Hematopoietic multipotent progenitor cell treated with erythropoietin and hydrocortisone succinate and interleukin-3 and kit ligand, for 4 days (in vitro differentiated cells): ENCODE results near the gene ACTR1A.
"Not testable (repeated sequence)": the region's sequence is repeated elsewhere in the genome, so short reads cannot be mapped to it uniquely, and the experiment has no call there.

Experiments used
- DNase-seq: peaks from one replicate; pipeline ENCODE4 v3.0.0-alpha.2; 2015

ACTR1A gene

GRCh38 chr10:102480396-102480795, 22.1 kb downstream of the ACTR1A start:
- DNase-seq: no peak

DNA sequence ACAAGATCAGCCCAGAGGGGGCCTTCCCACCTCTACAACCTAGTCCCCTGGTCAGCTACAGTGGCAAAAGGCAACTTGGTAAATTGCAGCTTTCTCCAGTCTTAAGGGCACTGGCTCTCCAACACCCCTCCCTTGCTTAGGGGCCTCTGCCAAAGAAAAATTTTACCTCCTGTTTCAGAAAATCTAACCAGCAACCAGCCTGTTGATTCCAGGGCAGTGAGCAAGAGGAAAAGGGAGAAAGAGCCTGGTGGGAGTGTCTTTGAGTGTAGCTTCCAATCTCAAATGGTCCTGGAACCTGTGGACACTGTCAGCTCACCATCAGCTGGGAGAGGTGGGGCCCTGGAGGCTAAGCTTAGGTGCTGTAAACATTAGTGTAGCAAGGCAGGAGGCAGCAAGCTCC, 22.9 kb downstream of the ACTR1A start:
- DNase-seq: no peak

DNA sequence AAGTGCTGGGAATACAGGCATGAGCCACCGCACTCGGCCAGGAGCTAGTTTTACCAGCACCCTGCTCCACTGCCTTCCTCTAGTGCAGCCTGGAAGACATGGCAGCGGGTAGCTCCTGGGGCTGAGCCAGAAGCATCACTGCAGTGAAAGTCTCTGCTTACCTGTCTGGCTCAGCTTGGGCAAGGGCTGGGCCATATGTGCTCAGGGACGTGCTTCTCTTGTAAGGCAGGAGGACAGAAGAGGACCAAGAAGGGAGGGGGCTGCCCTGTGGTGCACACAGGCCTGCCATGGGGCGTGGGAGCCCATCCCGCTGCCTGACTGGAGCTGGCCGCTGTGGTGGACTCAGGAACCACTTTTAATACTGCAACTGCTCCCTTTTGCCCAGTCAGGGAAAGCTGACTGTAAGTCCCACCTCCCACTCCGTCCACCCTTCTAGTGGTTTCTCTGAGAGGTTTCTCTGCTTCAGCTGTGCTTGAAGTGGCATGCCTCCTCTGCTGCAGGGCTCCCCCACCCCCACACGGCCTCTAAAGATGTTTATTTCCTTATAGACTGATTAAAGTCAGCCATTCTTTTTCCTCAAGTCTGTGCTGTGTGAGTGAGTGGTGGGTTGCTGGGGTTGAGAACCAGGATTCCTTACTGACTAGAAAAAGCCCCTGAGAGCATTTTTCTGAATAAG, 25.9 kb downstream of the ACTR1A start:
- no peak for DNase-seq

GRCh38 chr10:102475451-102476040, 27.0 kb downstream of the ACTR1A start:
- no peak for DNase-seq

GRCh38 chr10:102473445-102474331, 28.8 kb downstream of the ACTR1A start:
- no peak for DNase-seq

GRCh38 chr10:102470579-102471546, 31.6 kb downstream of the ACTR1A start:
- DNase-seq: no peak

- DNase-seq: no peak
Measured at GRCh38 chr10:102468683-102469082, 33.8 kb downstream of the ACTR1A start.

- peak; percentile 67 for DNase-seq
Measured at GRCh38 chr10:102467971-102468438, 34.5 kb downstream of the ACTR1A start.

- no peak for DNase-seq
Measured at GRCh38 chr10:102467318-102467717, 35.2 kb downstream of the ACTR1A start.

GRCh38 chr10:102465466-102465865, 37.0 kb downstream of the ACTR1A start:
- no peak for DNase-seq

DNA sequence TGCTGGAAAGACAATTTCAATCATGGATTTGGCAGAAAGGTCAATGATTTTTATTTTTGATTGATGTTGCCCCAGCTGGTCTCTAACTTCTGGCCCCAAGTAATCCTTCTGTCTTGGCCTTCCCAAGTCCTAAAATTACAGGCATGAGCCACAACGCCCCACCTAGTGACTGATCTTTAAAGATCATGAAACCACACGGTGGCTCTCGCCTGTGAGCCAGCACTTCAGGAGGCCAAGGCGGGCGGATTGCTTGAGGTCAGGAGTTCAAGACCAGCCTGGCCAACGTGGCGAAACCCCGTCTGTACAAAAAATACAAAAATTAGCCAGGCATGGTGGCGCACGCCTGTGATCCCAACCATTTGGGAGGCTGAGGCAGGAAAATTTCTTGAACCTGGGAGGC, 38.5 kb downstream of the ACTR1A start:
- DNase-seq: no peak

DNA sequence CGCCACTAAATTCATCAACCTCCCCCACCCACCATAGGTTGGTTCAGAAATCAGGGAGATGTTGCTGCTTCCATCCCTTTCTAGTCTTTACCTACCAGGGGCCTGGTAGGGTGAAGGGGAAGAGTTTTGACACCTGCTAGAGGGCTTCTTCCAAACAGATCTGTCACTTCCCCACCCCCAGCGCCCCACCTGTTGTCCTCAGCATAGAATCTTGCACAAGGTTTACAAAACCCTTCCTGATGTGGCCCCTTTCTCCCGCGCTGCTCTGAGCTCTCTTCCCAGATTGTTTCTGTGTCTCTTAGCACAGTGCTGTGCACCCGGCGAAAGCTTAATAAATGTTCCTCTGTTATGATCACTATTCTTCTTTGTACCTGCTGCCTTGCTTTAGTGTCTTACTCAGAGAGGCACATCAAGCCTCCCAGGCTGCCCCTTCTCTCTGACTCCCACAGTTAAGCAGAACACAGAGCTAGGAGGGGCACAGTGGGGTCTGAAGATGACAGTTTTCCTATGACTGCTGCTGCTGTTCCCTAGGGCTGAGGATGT, 39.9 kb downstream of the ACTR1A start:
- DNase-seq: no peak

DNA sequence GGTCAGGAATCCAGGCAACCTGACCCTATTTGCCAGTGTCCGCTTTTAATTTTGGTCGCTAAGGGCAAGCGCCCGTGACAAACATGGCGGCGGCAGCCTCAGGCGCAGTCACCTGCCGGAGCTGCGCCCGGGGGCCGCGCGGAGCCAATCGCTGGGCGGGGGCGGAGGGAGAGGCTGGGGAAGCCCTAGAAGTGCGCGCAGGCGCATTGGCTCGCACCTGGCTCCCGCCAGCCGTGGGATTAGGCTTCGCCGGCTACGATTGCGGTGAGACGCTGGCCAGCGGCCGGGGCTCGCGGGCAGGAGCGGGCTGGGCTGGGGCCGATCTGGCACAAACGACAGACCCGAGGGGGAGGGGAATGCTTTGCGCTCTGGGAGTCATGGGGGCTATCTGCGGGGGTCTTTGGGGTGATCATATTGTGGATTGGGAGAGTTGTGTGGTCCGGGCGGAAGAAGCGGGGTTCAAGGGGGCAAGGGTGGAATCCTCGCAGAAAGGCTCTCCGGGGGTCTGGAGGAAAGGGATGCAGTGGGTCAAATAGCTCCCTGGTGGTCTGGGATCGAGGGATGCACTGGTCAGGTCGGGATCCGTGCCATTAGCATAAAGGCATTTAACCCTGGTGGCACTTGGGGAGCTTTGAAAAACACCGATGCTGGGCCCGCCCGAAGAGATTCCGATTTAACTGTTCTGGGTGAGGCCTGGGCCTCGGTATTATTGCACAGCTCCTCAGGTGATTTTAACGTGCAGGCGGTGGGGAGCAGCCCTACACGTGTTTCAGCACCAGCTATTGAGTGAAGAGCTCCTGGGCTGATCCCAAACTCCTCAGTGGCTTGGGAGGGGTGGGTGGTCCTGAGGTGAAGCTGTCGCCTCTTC, 41.1 kb downstream of the ACTR1A start:
- DNase-seq: peak; percentile 97

- DNase-seq: no peak
Measured at GRCh38 chr10:102460836-102461186, 41.7 kb downstream of the ACTR1A start.

DNA sequence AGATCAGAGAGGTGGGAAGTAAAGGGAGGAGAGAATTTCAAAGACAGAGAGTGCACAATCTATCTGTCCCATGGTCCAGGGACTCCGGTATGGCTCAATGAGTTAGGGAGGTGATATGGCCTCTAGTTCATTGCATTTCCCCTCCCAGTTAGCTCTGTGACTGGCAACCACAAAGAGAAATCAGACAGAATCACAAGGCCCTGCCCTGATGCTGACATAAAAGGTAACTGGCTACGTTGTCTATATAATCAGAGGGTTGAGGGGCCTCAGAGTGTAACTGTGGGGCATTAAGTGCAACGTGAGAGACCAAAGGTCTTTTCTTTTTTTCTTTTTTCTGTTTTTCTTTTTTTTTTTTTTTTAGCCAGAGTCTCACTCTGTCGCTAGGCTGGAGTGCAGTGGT, 43.9 kb downstream of the ACTR1A start:
- DNase-seq: no peak

DNA sequence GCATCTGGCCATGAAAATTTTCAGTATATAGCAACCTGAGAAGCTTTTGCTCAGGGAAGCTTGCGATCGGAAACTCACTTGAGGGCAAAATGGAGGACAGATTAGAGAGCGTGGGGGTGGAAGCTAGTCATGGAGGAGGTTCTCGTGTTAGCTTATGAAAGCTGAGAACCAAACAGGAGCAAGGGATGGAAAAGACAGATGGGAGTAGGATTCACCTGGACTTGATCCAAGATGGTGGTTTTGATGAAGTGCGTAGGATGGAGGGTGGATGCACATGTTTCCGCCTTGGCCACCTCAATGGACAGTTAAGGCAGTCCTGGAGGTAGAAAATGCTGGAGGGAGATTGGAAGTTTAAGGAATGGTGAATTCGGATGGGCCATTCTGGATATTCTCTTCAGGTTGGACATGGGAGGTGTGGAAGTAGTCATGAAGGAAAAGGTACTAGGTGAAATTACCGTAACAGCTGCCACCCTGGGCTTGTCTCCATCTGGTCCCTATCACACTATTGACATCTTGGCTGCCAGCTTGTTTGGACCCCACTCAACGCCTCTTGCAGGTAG, 44.8 kb downstream of the ACTR1A start:
- DNase-seq: no peak

- DNase-seq: no peak
Measured at GRCh38 chr10:102455893-102456471, 46.5 kb downstream of the ACTR1A start.

GRCh38 chr10:102454662-102455487, 47.6 kb downstream of the ACTR1A start:
- not testable (repeated sequence) for DNase-seq

GRCh38 chr10:102453502-102453901, 49.0 kb downstream of the ACTR1A start:
- DNase-seq: no peak
